Medulla oblongata (tissue), 1 donor: ENCODE data around the gene PFDN2.

Experiments used
- DNase-seq: peaks from one replicate; pipeline ENCODE4 v3.0.0-alpha.2; 2015; ENCODE audit errors: extremely low spot score

The PFDN2 gene

DNA sequence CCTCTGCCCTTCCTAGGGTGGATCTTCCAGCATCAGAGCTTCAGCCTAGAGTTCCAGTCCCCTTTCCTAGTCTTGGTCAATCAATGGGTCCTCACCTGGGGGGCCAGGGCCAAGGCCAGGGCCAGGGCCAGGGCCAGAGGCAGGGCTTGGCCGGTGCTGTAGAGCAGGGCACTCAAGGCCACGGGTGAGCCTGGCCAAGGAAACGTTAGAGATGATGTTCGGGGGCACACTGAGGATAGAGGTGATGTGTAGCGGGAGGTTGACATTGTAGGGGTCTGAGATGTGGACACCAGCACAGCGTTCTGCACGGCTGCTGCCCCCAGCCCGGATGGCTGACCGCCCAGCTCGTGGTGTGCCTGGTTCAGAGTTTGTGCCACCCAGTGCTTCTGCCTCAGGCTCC is 66.6 kb downstream of the PFDN2 start:
- DNase-seq: no peak
